Thymus (tissue), 11 donors: ENCODE measurements around the gene CNTN4. TPM values are rescaled to one million over a fixed set of nuclear protein-coding genes. Genes with fewer than 3 reads are reported as not detected.

Source experiments
- DNase-seq, 9 donors: peaks; one replicate each; pipeline ENCODE4 v3.0.0-alpha.2; 2013; ENCODE audit warnings: low spot score in 9 of 9, low read depth in 6 of 9, missing footprints in 1 of 9
- H3K27ac ChIP-seq, 2 donors: one replicate each; pipeline ENCODE4 v1.5.1; 2013; ENCODE audit warnings: control low read depth in 1 of 2, low read depth in 1 of 2, low read length in 1 of 2, mild to moderate bottlenecking in 1 of 2, moderate library complexity in 1 of 2
- H3K27me3 ChIP-seq, 2 donors: one replicate each; pipeline ENCODE4 v1.5.1; 2013; ENCODE audit warnings: low read length in 1 of 2; ENCODE audit not compliant: control insufficient read depth in 2 of 2, insufficient read depth in 1 of 2
- H3K36me3 ChIP-seq, 2 donors: one replicate each; pipeline ENCODE4 v1.5.1; 2013; ENCODE audit warnings: low read length in 1 of 2, mild to moderate bottlenecking in 1 of 2, moderate library complexity in 1 of 2; ENCODE audit not compliant: control insufficient read depth in 2 of 2, insufficient read depth in 2 of 2
- H3K4me1 ChIP-seq, 2 donors: one replicate each; pipeline ENCODE4 v1.5.1; 2013; ENCODE audit warnings: low read length in 2 of 2; ENCODE audit not compliant: control insufficient read depth in 2 of 2, insufficient read depth in 2 of 2
- H3K4me3 ChIP-seq, 2 donors: one replicate each; pipeline ENCODE4 v1.5.1; 2013; ENCODE audit warnings: low read length in 2 of 2, control low read depth in 1 of 2, mild to moderate bottlenecking in 1 of 2
- H3K9me3 ChIP-seq, 2 donors: one replicate each; pipeline ENCODE4 v1.5.1; 2013; ENCODE audit warnings: low read length in 1 of 2, mild to moderate bottlenecking in 1 of 2; ENCODE audit not compliant: control insufficient read depth in 2 of 2, insufficient read depth in 1 of 2
- WGBS: extraction: QIAGEN DNeasy Blood & Tissue Kit; methylation state at CpG from one replicate; pipeline ENCODE4 v1.1.7; 2013; 5-methylcytosine and 5-hydroxymethylcytosine counted together
- polyA plus RNA-seq: library from polyadenylated mRNA; stranded (reverse); fragments of 200-250 nt; gene quantifications from one replicate; pipeline ENCODE4 v1.2.3, GENCODE V29; 2013
- total RNA-seq: library from RNA; stranded (reverse); fragments of 120-200 nt; gene quantifications from one replicate; pipeline ENCODE4 v1.2.4, GENCODE V29; 2013
- donor health status: healthy.

The CNTN4 gene
- total and polyA plus RNA-seq, 2 donors: 9.4 to 9.9 TPM

DNA sequence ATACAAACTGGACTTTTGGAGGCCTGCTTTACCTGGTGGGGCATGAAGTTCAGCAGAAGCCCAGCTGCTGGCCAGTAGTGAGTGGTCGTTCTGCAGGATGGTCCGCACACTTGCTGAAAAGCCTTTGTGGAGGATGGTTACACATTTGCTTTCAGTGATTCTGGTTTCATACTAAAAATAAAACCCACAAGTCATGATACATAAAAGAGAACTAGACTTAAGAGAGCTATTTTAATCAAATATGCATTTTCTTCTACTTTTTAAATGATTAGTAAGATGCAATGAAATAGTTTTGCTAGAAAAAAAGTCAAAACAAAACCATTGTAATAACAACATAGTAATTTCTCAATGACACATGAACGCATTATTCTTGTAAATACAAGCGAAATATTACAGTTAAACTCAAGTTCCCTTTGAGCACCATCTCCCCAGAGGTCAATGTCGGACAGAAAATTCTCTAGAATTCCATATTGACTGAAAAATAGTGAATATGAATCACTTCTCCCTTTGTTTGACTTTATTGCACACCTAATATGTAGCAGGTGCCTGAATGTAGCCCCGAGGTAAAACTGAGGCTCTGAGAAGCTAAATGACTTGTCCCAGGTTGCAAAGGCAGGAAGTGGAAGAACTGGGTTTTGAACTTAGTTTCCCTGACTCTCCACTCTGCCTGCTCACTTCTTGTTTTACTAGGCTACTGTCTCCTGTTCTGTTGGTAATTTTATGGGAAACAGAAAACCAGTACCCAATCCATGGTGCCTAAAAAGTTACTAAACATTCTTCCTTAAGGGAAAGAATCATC, 1003.2 kb downstream of the CNTN4 start:
- 96% methylated on average over 6 of the region's 6 CpGs for WGBS
- Histone ChIP-seq H3K4me3 (no peak overlapping the region), H3K9me3 (no peaks in the 10 kb centered on the region), H3K27ac (no peak overlapping the region), H3K36me3 (no peaks in the 10 kb centered on the region), H3K4me1 (no peaks in the 10 kb centered on the region), H3K27me3 (no peaks in the 10 kb centered on the region)
- no peak for DNase-seq

DNA sequence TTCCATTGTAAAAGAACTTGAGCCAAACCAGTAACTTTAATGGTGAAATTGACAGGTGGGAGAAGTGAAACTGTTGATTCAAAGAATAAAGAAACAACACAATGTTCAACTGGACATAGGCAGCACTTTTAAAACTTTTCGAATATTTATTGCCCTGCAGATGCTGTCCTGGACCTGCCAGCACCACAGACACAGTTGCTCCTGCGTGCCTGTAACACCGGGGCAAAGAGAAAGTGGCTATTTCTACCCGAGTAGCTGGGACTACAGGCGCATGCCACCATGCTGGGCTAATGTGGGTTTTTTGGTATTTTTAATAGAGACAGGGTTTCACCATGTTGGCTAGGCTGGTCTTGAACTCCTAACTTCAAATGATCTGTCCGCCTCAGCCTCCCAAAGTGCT, 1004.1 kb downstream of the CNTN4 start:
- Histone ChIP-seq H3K27me3 (no peaks in the 10 kb centered on the region), H3K4me3 (no peak overlapping the region), H3K27ac (no peak overlapping the region), H3K4me1 (no peaks in the 10 kb centered on the region), H3K36me3 (no peaks in the 10 kb centered on the region), H3K9me3 (no peaks in the 10 kb centered on the region)
- WGBS: 95% methylated on average over 6 of the region's 6 CpGs
- DNase-seq: no peak

DNA sequence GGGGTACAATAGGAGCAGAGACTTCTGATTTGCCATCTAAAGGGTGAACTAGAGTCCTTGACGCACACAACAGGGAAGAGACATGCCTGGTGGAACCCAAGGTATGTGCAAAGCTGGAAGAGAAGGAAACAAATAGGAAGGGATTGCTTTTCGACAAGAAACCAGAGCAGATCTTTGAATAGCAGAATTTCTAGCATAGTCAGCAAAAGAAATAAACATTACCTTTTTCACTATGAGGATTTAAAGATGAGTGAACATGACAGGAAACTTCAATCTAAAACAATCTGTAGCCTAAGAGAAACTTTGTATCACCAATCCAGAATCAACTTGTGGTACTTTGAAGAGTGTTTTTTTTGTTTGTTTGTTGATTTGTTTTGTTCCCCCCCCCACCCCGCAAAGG, 1006.6 kb downstream of the CNTN4 start:
- Histone ChIP-seq H3K36me3 (no peaks in the 10 kb centered on the region), H3K4me1 (no peaks in the 10 kb centered on the region), H3K4me3 (no peak overlapping the region), H3K27ac (no peak overlapping the region), H3K9me3 (no peaks in the 10 kb centered on the region), H3K27me3 (no peaks in the 10 kb centered on the region)
- WGBS: 97% methylated on average over 3 of the region's 3 CpGs
- DNase-seq: no peak

DNA sequence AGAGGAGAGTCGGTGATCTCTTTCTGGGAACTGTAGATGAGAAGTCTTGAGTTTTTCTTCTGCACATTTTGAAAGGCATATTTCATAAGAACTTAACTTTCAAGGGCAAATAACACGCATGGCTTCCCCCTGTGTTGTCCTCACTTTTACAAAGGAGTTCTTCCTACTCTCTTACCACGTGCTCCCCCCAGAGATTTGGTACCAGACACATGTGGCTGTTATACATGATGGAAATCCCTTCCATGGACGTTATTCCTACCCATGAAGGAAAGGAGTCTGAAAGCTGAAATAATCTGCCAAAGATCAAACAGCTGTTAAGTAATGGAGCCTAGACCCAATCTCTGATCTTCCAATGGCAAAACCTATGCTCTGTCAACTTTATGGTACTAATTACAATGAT, 1007.1 kb downstream of the CNTN4 start:
- H3K27me3 ChIP-seq: no peaks in the 10 kb centered on the region
- no peak overlapping the region for H3K4me3 ChIP-seq
- H3K27ac ChIP-seq: no peak overlapping the region
- H3K36me3 ChIP-seq: no peaks in the 10 kb centered on the region
- 80% methylated on average over 4 of the region's 4 CpGs for WGBS
- peaks cover 0 to 3% of the 10 kb centered on the region in 2 donors for H3K4me1 ChIP-seq
- no peak for DNase-seq
- H3K9me3 ChIP-seq: no peaks in the 10 kb centered on the region

DNA sequence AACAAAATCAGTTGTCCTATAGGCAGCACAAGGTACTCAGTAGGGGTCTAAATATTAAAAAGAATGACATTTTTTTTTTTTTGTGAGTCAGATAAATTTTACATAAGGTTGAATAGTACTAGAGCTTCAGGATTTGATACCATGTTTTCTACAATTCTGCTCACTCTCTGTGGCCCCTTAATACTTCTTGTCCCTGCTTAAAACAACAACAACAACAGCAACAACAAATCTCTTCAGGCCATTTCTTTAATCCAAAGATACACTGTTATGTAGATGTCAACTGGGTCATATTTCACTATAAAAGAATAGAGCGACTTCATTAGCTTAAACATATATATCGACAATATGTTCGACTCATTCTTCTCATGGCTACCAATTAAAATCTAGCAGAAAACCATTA, 1008.5 kb downstream of the CNTN4 start:
- no peaks in the 10 kb centered on the region for H3K9me3 ChIP-seq
- H3K27ac ChIP-seq: no peak overlapping the region
- no peaks in the 10 kb centered on the region for H3K27me3 ChIP-seq
- WGBS: 98% methylated on average over 3 of the region's 3 CpGs
- H3K4me1 ChIP-seq: peaks cover 0 to 5% of the 10 kb centered on the region in 2 donors
- H3K36me3 ChIP-seq: no peaks in the 10 kb centered on the region
- DNase-seq: no peak
- no peak overlapping the region for H3K4me3 ChIP-seq
